Spleen (tissue), 11 donors: ENCODE data around the gene CAPN9. TPM values are rescaled to one million over a fixed set of nuclear protein-coding genes. Genes with fewer than 3 reads are reported as not detected.

Experiments
- DNase-seq: peaks from one replicate; pipeline ENCODE4 v3.0.0-alpha.2; 2020
- H3K27ac ChIP-seq, 8 donors: fragments of 200-600 bp; sonication (generic) in 7 of 8; 1 replicate in 4 of 8; 2 replicates in 4 of 8; pipeline versions ENCODE4 v1.5.0 to v1.8.0; 2016 to 2021; ENCODE audit warnings: inconsistent platforms in 4 of 8, mild to moderate bottlenecking in 4 of 8, moderate library complexity in 1 of 8
- H3K27me3 ChIP-seq, 7 donors: fragments of 200-600 bp; sonication (generic) in 6 of 7; replicated peaks in 1 of 7; 1 replicate in 4 of 7; 2 replicates in 3 of 7; pipeline versions ENCODE4 v1.5.0 to v1.8.0; 2016 to 2021; ENCODE audit warnings: inconsistent platforms in 3 of 7, mild to moderate bottlenecking in 1 of 7
- H3K36me3 ChIP-seq, 6 donors: fragments of 200-600 bp; sonication (generic) in 5 of 6; 1 replicate in 4 of 6; 2 replicates in 2 of 6; pipeline versions ENCODE4 v1.5.0 to v1.8.0; 2016 to 2021; ENCODE audit warnings: inconsistent platforms in 2 of 6
- H3K4me1 ChIP-seq, 6 donors: fragments of 200-600 bp; sonication (generic) in 5 of 6; 1 replicate in 3 of 6; 2 replicates in 3 of 6; pipeline versions ENCODE4 v1.5.0 to v1.8.0; 2016 to 2021; ENCODE audit warnings: inconsistent platforms in 3 of 6
- H3K4me3 ChIP-seq, 8 donors: fragments of 200-600 bp; sonication (generic) in 7 of 8; 1 replicate in 4 of 8; 2 replicates in 4 of 8; pipeline versions ENCODE4 v1.5.0 to v1.8.0; 2016 to 2021; ENCODE audit warnings: inconsistent platforms in 4 of 8, mild to moderate bottlenecking in 4 of 8, moderate library complexity in 2 of 8
- H3K9me3 ChIP-seq, 8 donors: fragments of 200-600 bp; sonication (generic) in 7 of 8; 1 replicate in 4 of 8; 2 replicates in 4 of 8; pipeline versions ENCODE4 v1.5.0 to v1.8.0; 2016 to 2021; ENCODE audit warnings: inconsistent platforms in 4 of 8
- CTCF ChIP-seq, 11 experiments: fragments of 200-600 bp in 7 of 11; fragments of 450-650 bp in 4 of 11; sonication (generic) in 4 of 11; IDR thresholded peaks in 8 of 11; conservative IDR thresholded peaks in 3 of 11; 1 replicate in 7 of 11; 2 replicates in 4 of 11; pipeline versions ENCODE4 v1.4.0 to v1.8.0; 2016 to 2021; ENCODE audit warnings: antibody characterized with exemption in 11 of 11, inconsistent platforms in 4 of 11, mild to moderate bottlenecking in 1 of 11
- POLR2A ChIP-seq, 3 donors: fragments of 450-650 bp; IDR thresholded peaks; one replicate each; pipeline ENCODE4 v1.5.1; 2017; ENCODE audit warnings: antibody characterized with exemption in 3 of 3, mild to moderate bottlenecking in 1 of 3
- POLR2AphosphoS5 ChIP-seq, 3 donors: sonication (generic); formaldehyde crosslinking; IDR thresholded peaks; one replicate each; pipeline ENCODE4 v1.5.1; 2017; ENCODE audit warnings: antibody characterized with exemption in 3 of 3
- WGBS, 5 donors: extraction: QIAGEN DNeasy Blood & Tissue Kit in 3 of 5; methylation state at CpG; one replicate each; pipeline versions ENCODE4 v1.1.5 to v1.1.7; 2013 to 2018; 5-methylcytosine and 5-hydroxymethylcytosine counted together
- intact Hi-C: fragments of 100-400 bp; cut with DNase I; formaldehyde crosslinking; loops from one replicate; pipeline ENCODE4 v1.15.0; 2023; ENCODE audit warnings: low total_unique reads
- polyA plus RNA-seq, 3 donors: library from polyadenylated mRNA; stranded (reverse); fragments of 200-250 nt; gene quantifications; one replicate each; pipeline ENCODE4 v1.2.1, GENCODE V29; 2013
- total RNA-seq, 7 donors: library from RNA; depleted of rRNA in 3 of 7; stranded (reverse); fragments of >200 nt in 3 of 7; fragmentation: NEBNext Ultra II Directional in 4 of 7; extraction: Animal tissue kit (Norgen Biotek cat#: 25700) in 4 of 7; gene quantifications; one replicate each; pipeline versions ENCODE4 v1.1.0 to v1.2.1, GENCODE V29; 2016 to 2021
- donor health status: healthy with polysubstance abuse.
- donor health status: DM: no; HTN: no; CAD: no; lungs with moderate emphysema.
- donor health status: DM: no; HTN: no; CAD: no.
- donor health status: Bipolar disorder and iron deficiency.
- donor health status: healthy.
- donor health status: DM: no; HTN: no; CAD: no.
- donor health status: DM: yes; HTN: yes; CAD: no.

CAPN9 gene
- total and polyA plus RNA-seq, 10 donors, result 0.05 TPM; not detected in 9

DNA sequence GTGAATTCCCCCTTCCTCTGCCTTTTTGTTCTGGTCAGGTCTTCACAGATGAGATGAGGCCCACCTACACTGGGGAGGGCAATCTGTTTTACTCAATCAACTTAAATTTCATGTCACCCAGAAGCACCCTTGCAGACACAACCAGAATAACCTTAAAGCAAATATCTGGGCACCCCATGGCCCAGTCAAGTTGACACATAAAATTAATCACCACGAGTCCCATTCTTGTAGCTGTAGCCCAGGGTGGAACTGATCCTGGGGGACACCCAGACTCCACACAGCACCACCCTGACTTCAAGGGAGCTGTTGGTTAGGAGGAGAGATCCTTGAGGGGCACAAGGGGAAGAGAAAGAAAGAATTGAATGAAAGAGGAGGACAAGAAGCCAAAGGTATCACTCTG is 23.1 kb downstream of the CAPN9 start:
- intact Hi-C loops, result no loop called here
- TF ChIP-seq CTCF (IDR thresholded peaks at IDR 0.05 in 8 of 11, conservative IDR thresholded peaks at IDR 0.05 in 3 of 11), result no peak
- TF ChIP-seq POLR2A (IDR thresholded peaks at IDR 0.05), result no peak
- TF ChIP-seq POLR2AphosphoS5 (IDR thresholded peaks at IDR 0.05), result no peak
- Histone ChIP-seq H3K27me3 (peaks cover 0 to 12% (median 0%) of the 10 kb centered on the region in 7 donors), H3K27ac (no peak overlapping the region), H3K36me3 (no peaks in the 10 kb centered on the region), H3K9me3 (peaks cover 0 to 8% (median 0%) of the 10 kb centered on the region in 8 donors), H3K4me1 (no peaks in the 10 kb centered on the region), H3K4me3 (no peak overlapping the region)
- WGBS, 5 donors, result 57 to 83% (median 75%) methylated on average over 1 of the region's 1 CpG
- no peak for DNase-seq

GRCh38 chr1:230771773-230772354 is 24.7 kb downstream of the CAPN9 start:
- no peaks in the 10 kb centered on the region for H3K36me3 ChIP-seq
- no peaks in the 10 kb centered on the region for H3K4me1 ChIP-seq
- intact Hi-C loops, result no loop called here
- H3K27me3 ChIP-seq, result peaks cover 0 to 12% (median 0%) of the 10 kb centered on the region in 7 donors
- DNase-seq, result no peak
- 88 to 91% (median 89%) methylated on average over 10 to 13 of the region's 13 CpGs for WGBS, 5 donors
- H3K27ac ChIP-seq, result no peak overlapping the region
- no peak overlapping the region for H3K4me3 ChIP-seq
- peaks cover 0 to 8% (median 0%) of the 10 kb centered on the region in 8 donors for H3K9me3 ChIP-seq
- no peak for TF ChIP-seq POLR2A (IDR thresholded peaks at IDR 0.05)
- no peak for TF ChIP-seq CTCF (IDR thresholded peaks at IDR 0.05 in 8 of 11, conservative IDR thresholded peaks at IDR 0.05 in 3 of 11)
- TF ChIP-seq POLR2AphosphoS5 (IDR thresholded peaks at IDR 0.05), result no peak

- H3K4me3 ChIP-seq, result no peak overlapping the region
- H3K36me3 ChIP-seq, result no peaks in the 10 kb centered on the region
- no peak overlapping the region for H3K27ac ChIP-seq
- H3K9me3 ChIP-seq, result peaks cover 0 to 8% (median 0%) of the 10 kb centered on the region in 8 donors
- 65 to 73% (median 67%) methylated on average over 13 to 14 of the region's 14 CpGs for WGBS, 5 donors
- no peak for DNase-seq
- TF ChIP-seq POLR2AphosphoS5 (IDR thresholded peaks at IDR 0.05), result no peak
- peak in 4 of 11 experiments; percentile 20 to 45 (median 26) for TF ChIP-seq CTCF (IDR thresholded peaks at IDR 0.05 in 8 of 11, conservative IDR thresholded peaks at IDR 0.05 in 3 of 11)
- intact Hi-C loops, result no loop called here
- H3K27me3 ChIP-seq, result peaks cover 0 to 19% (median 0%) of the 10 kb centered on the region in 7 donors
- no peaks in the 10 kb centered on the region for H3K4me1 ChIP-seq
Measured at GRCh38 chr1:230772457-230773395, 25.5 kb downstream of the CAPN9 start.
